Spleen (tissue), 11 donors: ENCODE measurements around the gene CEP170. TPM values are rescaled to one million over a fixed set of nuclear protein-coding genes. Genes with fewer than 3 reads are reported as not detected.

Source experiments
- DNase-seq: peaks from one replicate; pipeline ENCODE4 v3.0.0-alpha.2; 2020
- H3K27ac ChIP-seq, 8 donors: fragments of 200-600 bp; sonication (generic) in 7 of 8; 1 replicate in 4 of 8; 2 replicates in 4 of 8; pipeline versions ENCODE4 v1.5.0 to v1.8.0; 2016 to 2021; ENCODE audit warnings: inconsistent platforms in 4 of 8, mild to moderate bottlenecking in 4 of 8, moderate library complexity in 1 of 8
- H3K27me3 ChIP-seq, 7 donors: fragments of 200-600 bp; sonication (generic) in 6 of 7; replicated peaks in 1 of 7; 1 replicate in 4 of 7; 2 replicates in 3 of 7; pipeline versions ENCODE4 v1.5.0 to v1.8.0; 2016 to 2021; ENCODE audit warnings: inconsistent platforms in 3 of 7, mild to moderate bottlenecking in 1 of 7
- H3K36me3 ChIP-seq, 6 donors: fragments of 200-600 bp; sonication (generic) in 5 of 6; 1 replicate in 4 of 6; 2 replicates in 2 of 6; pipeline versions ENCODE4 v1.5.0 to v1.8.0; 2016 to 2021; ENCODE audit warnings: inconsistent platforms in 2 of 6
- H3K4me1 ChIP-seq, 6 donors: fragments of 200-600 bp; sonication (generic) in 5 of 6; 1 replicate in 3 of 6; 2 replicates in 3 of 6; pipeline versions ENCODE4 v1.5.0 to v1.8.0; 2016 to 2021; ENCODE audit warnings: inconsistent platforms in 3 of 6
- H3K4me3 ChIP-seq, 8 donors: fragments of 200-600 bp; sonication (generic) in 7 of 8; 1 replicate in 4 of 8; 2 replicates in 4 of 8; pipeline versions ENCODE4 v1.5.0 to v1.8.0; 2016 to 2021; ENCODE audit warnings: inconsistent platforms in 4 of 8, mild to moderate bottlenecking in 4 of 8, moderate library complexity in 2 of 8
- H3K9me3 ChIP-seq, 8 donors: fragments of 200-600 bp; sonication (generic) in 7 of 8; 1 replicate in 4 of 8; 2 replicates in 4 of 8; pipeline versions ENCODE4 v1.5.0 to v1.8.0; 2016 to 2021; ENCODE audit warnings: inconsistent platforms in 4 of 8
- CTCF ChIP-seq, 11 experiments: fragments of 200-600 bp in 7 of 11; fragments of 450-650 bp in 4 of 11; sonication (generic) in 4 of 11; IDR thresholded peaks in 8 of 11; conservative IDR thresholded peaks in 3 of 11; 1 replicate in 7 of 11; 2 replicates in 4 of 11; pipeline versions ENCODE4 v1.4.0 to v1.8.0; 2016 to 2021; ENCODE audit warnings: antibody characterized with exemption in 11 of 11, inconsistent platforms in 4 of 11, mild to moderate bottlenecking in 1 of 11
- POLR2A ChIP-seq, 3 donors: fragments of 450-650 bp; IDR thresholded peaks; one replicate each; pipeline ENCODE4 v1.5.1; 2017; ENCODE audit warnings: antibody characterized with exemption in 3 of 3, mild to moderate bottlenecking in 1 of 3
- POLR2AphosphoS5 ChIP-seq, 3 donors: sonication (generic); formaldehyde crosslinking; IDR thresholded peaks; one replicate each; pipeline ENCODE4 v1.5.1; 2017; ENCODE audit warnings: antibody characterized with exemption in 3 of 3
- WGBS, 5 donors: extraction: QIAGEN DNeasy Blood & Tissue Kit in 3 of 5; methylation state at CpG; one replicate each; pipeline versions ENCODE4 v1.1.5 to v1.1.7; 2013 to 2018; 5-methylcytosine and 5-hydroxymethylcytosine counted together
- intact Hi-C: fragments of 100-400 bp; cut with DNase I; formaldehyde crosslinking; loops from one replicate; pipeline ENCODE4 v1.15.0; 2023; ENCODE audit warnings: low total_unique reads
- polyA plus RNA-seq, 3 donors: library from polyadenylated mRNA; stranded (reverse); fragments of 200-250 nt; gene quantifications; one replicate each; pipeline ENCODE4 v1.2.1, GENCODE V29; 2013
- total RNA-seq, 7 donors: library from RNA; depleted of rRNA in 3 of 7; stranded (reverse); fragments of >200 nt in 3 of 7; fragmentation: NEBNext Ultra II Directional in 4 of 7; extraction: Animal tissue kit (Norgen Biotek cat#: 25700) in 4 of 7; gene quantifications; one replicate each; pipeline versions ENCODE4 v1.1.0 to v1.2.1, GENCODE V29; 2016 to 2021
- donor health status: healthy with polysubstance abuse.
- donor health status: DM: no; HTN: no; CAD: no; lungs with moderate emphysema.
- donor health status: DM: no; HTN: no; CAD: no.
- donor health status: Bipolar disorder and iron deficiency.
- donor health status: healthy.
- donor health status: DM: no; HTN: no; CAD: no.
- donor health status: DM: yes; HTN: yes; CAD: no.

Gene CEP170
- total and polyA plus RNA-seq, 10 donors = 17.3 to 92.8 (median 73.5) TPM

GRCh38 chr1:243268751-243269460, 13.8 kb upstream of the CEP170 start:
- WGBS, 5 donors = 80 to 86% (median 84%) methylated on average over 12 to 13 of the region's 13 CpGs

GRCh38 chr1:243267914-243268653, 13.0 kb upstream of the CEP170 start:
- Histone ChIP-seq H3K4me1 (peaks cover 14 to 76% (median 44%) of the 10 kb centered on the region in 6 donors), H3K27ac (peak overlapping the region in 7 of 8 donors; percentile 59 to 89 (median 82)), H3K36me3 (peaks cover 0 to 28% (median 11%) of the 10 kb centered on the region in 6 donors), H3K4me3 (peak overlapping the region in 1 of 8 donors; percentile 41), H3K27me3 (no peaks in the 10 kb centered on the region), H3K9me3 (no peaks in the 10 kb centered on the region)
- no peak for TF ChIP-seq CTCF (IDR thresholded peaks at IDR 0.05 in 8 of 11, conservative IDR thresholded peaks at IDR 0.05 in 3 of 11)
- TF ChIP-seq POLR2A (IDR thresholded peaks at IDR 0.05) = no peak
- TF ChIP-seq POLR2AphosphoS5 (IDR thresholded peaks at IDR 0.05) = no peak
- DNase-seq = no peak
- intact Hi-C loops = no loop called here
- 38 to 63% (median 51%) methylated on average over 12 of the region's 12 CpGs for WGBS, 5 donors

More at GRCh38 chr1:243268751-243269460, 13.8 kb upstream of the CEP170 start:
- no peak for DNase-seq
- intact Hi-C loops = no loop called here
- TF ChIP-seq CTCF (IDR thresholded peaks at IDR 0.05 in 8 of 11, conservative IDR thresholded peaks at IDR 0.05 in 3 of 11) (no peak), POLR2AphosphoS5 (IDR thresholded peaks at IDR 0.05) (no peak), POLR2A (IDR thresholded peaks at IDR 0.05) (no peak)
- H3K4me1 ChIP-seq = peaks cover 14 to 70% (median 43%) of the 10 kb centered on the region in 6 donors
- peak overlapping the region in 5 of 8 donors; percentile 38 to 89 (median 82) for H3K27ac ChIP-seq
- no peaks in the 10 kb centered on the region for H3K27me3 ChIP-seq
- peak overlapping the region in 1 of 8 donors; percentile 46 for H3K4me3 ChIP-seq
- H3K36me3 ChIP-seq = peaks cover 0 to 36% (median 18%) of the 10 kb centered on the region in 6 donors
- no peaks in the 10 kb centered on the region for H3K9me3 ChIP-seq

- DNase-seq = no peak
- intact Hi-C loops = no loop called here
- no peaks in the 10 kb centered on the region for H3K27me3 ChIP-seq
- peak overlapping the region in 7 of 8 donors; percentile 59 to 89 (median 82) for H3K27ac ChIP-seq
- peaks cover 14 to 76% (median 44%) of the 10 kb centered on the region in 6 donors for H3K4me1 ChIP-seq
- no peaks in the 10 kb centered on the region for H3K9me3 ChIP-seq
- 50 to 80% (median 70%) methylated on average over 10 of the region's 10 CpGs for WGBS, 5 donors
- peaks cover 0 to 25% (median 10%) of the 10 kb centered on the region in 6 donors for H3K36me3 ChIP-seq
- peak overlapping the region in 1 of 8 donors; percentile 41 for H3K4me3 ChIP-seq
- no peak for TF ChIP-seq POLR2AphosphoS5 (IDR thresholded peaks at IDR 0.05)
Measured at GRCh38 chr1:243267471-243267880, 12.4 kb upstream of the CEP170 start.

- DNase-seq = no peak
- TF ChIP-seq CTCF (IDR thresholded peaks at IDR 0.05 in 8 of 11, conservative IDR thresholded peaks at IDR 0.05 in 3 of 11) (no peak), POLR2AphosphoS5 (IDR thresholded peaks at IDR 0.05) (no peak), POLR2A (IDR thresholded peaks at IDR 0.05) (no peak)
- Histone ChIP-seq H3K9me3 (no peaks in the 10 kb centered on the region), H3K27me3 (no peaks in the 10 kb centered on the region), H3K36me3 (peaks cover 0 to 13% (median 4%) of the 10 kb centered on the region in 6 donors), H3K4me1 (peaks cover 14 to 76% (median 44%) of the 10 kb centered on the region in 6 donors), H3K27ac (peak overlapping the region in 3 of 8 donors; percentile 18 to 89 (median 84)), H3K4me3 (no peak overlapping the region)
- WGBS, 5 donors = 82 to 89% (median 88%) methylated on average over 4 of the region's 4 CpGs
- intact Hi-C loops = no loop called here
Measured at GRCh38 chr1:243266231-243266630, 11.2 kb upstream of the CEP170 start.
